HTR-8/SVneo (cell line): Measurements from ENCODE around the gene MEAF6.
"Not testable (repeated sequence)": the region's sequence is repeated elsewhere in the genome, so short reads cannot be mapped to it uniquely, and the experiment has no call there.

Experiments used
- DNase-seq: peaks from one replicate; pipeline ENCODE4 v3.0.0; 2011; ENCODE audit warnings: low spot score, mixed read lengths; ENCODE audit not compliant: insufficient read length
- FAIRE-seq: peaks from 2 replicates; lab custom pipeline; 2011; peaks lifted over from hg19 to GRCh38; lab: Jason Lieb, UNC

The MEAF6 gene

DNA sequence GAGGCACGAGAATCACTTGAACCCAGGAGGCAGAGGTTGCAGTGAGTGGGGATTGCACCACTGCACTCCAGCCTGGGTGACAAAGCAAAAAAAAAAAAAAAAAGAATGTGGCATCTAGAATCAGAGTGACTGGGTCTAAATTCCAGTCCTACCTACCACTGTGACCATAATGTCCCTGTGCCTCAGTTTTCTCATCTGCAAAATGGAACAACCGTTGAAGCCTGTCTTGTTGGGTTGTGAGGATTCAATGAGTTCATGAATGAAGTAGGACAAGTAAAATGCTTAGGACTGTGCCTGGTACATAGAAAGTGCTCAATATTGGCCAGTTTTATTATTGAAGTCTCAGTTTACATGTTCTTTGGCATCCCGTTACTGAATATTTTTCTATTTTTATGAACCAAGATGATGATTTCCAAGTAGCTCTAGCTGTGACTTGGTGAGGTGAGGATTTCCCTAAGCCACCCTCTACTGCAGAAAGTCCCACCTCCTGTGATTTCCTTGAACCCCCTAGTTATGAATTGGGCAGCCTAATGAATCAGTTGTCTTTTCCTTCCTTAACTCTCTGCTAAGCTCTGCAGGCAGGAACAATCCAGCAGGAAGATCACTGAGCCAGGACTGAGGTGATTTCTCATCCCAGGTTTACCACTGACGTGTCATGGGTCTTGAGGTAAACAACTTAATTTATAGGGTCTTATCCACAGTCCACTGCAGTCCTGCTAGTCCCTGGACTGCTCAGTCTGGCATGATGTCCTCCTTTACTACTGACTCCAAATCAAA lies 18.9 kb upstream of the MEAF6 start:
- FAIRE-seq (no peak), DNase-seq (no peak)

DNA sequence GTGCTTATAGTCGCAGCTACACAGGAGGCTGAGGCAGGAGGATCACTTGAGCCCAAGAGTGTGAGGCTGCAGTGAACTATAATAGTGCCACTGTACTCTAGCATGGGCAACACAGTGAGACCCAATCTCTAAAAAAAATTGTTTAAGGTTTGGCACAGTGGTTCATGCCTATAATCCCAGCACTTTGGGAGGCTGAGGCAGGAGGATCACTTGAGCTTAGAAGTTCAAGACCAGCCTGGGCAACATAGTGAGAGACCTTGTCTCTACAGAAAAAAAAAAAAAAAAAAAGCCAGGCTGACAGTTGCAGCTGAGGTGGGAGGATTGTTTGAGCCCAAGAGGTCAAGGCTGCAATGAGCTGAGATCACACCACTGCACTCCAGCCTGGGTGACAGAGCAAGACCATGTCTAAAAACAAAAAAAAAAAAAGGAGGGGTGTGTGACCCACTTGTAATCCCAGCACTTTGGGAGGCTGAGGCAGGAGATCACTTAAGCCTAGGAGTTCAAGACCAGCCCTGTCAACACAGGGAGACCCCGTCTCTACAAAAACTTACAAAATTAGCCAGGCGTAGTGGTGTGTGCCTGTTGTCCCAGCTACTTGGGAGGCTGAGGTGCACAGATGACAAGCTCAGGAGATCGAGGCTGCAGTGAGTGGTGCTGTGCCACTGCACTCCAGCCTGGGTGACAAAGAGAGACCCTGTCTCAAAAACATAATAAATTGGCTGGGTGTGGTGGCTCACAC lies 18.0 kb upstream of the MEAF6 start:
- not testable (repeated sequence) for FAIRE-seq, DNase-seq

DNA sequence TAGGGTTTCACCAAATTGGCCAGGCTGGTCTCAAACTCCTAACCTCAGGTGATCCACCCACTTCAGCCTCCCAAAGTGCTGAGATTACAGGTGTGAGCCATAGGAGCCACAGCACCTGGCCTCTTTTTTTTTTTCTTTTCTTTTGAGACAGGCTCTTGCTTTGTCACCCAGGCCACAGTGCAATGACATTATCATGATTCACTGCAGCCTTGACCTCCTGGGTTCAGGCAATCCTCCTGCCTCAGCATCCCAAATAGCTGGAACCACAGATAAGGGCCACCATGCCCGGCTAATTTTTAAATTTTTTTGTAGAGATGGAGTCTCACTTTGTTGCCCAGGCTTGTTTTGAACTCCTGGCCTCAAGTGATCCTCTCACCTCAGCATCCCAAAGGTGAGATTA lies 15.3 kb upstream of the MEAF6 start:
- DNase-seq, FAIRE-seq: not testable (repeated sequence)

DNA sequence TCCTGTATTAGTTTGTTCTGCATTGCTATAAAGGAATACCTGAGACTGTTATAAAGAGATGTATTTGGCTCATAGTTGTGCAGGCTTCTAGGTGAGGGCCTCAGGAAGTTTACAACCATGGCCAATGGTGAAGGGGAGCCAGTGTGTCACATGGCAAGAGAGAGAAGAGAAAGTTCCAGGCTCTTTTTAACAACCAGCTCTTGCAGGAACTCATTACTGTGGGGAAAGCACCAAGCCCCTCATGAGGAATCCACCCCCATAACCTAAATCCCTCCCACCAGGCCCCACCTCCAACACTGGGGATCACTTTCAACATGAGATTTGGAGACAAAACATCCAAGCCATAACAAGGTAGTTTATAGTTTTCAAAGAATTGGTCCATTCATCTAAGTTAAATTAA lies 5.0 kb upstream of the MEAF6 start:
- FAIRE-seq (no peak), DNase-seq (no peak)

DNA sequence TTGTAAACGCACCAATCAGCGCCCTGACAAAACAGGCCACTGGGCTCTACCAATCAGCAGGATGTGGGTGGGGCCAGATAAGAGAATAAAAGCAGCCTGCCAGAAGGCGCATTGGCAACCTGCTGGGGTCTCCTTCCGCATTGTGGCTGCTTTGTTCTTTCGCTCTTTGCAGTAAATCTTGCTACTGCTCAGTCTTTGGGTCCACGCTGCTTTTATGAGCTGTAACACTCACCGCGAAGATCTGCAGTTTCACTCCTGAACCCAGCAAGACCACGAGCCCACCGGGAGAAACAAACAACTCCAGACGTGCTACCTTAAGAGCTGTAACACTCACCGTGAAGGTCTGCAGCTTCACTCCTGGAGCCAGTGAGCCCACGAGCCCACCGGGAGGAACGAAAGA lies 4.4 kb upstream of the MEAF6 start:
- not testable (repeated sequence) for DNase-seq, FAIRE-seq

DNA sequence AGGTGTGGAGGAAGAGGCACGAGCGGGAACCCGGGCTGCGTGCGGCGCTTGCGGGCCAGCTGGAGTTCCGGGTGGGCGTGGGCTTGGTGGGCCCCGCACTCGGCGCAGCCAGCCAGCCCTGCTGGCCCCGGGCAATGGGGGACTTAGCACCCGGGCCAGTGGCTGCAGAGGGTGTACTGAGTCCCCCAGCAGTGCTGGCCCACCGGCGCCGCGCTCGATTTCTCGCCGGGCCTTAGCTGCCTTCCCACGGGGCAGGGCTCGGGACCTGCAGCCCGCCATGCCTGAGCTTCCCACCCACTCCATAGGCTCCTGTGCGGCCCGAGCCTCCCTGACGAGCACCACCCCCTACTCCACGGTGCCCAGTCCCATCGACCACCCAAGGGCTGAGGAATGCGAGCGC lies 3.7 kb upstream of the MEAF6 start:
- not testable (repeated sequence) for FAIRE-seq, DNase-seq

DNA sequence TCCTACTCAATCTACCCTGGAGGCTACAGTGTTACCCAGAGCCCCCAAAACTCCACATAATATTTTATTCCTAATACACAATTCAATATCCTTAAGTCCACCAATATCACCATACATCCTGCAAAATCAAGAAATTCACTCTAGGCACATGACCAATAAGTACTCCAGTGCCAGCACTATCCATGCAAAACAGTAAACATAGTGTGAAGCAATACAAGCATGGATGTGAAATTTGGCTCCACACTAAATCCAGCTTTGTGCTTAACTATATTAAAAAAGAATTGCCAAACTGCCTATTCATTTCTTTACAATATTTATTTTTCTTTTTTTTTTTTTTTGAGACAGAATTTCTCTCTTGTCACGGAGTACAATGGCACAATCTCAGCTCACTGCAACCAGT lies 3.0 kb upstream of the MEAF6 start:
- DNase-seq: no peak
- no peak for FAIRE-seq

DNA sequence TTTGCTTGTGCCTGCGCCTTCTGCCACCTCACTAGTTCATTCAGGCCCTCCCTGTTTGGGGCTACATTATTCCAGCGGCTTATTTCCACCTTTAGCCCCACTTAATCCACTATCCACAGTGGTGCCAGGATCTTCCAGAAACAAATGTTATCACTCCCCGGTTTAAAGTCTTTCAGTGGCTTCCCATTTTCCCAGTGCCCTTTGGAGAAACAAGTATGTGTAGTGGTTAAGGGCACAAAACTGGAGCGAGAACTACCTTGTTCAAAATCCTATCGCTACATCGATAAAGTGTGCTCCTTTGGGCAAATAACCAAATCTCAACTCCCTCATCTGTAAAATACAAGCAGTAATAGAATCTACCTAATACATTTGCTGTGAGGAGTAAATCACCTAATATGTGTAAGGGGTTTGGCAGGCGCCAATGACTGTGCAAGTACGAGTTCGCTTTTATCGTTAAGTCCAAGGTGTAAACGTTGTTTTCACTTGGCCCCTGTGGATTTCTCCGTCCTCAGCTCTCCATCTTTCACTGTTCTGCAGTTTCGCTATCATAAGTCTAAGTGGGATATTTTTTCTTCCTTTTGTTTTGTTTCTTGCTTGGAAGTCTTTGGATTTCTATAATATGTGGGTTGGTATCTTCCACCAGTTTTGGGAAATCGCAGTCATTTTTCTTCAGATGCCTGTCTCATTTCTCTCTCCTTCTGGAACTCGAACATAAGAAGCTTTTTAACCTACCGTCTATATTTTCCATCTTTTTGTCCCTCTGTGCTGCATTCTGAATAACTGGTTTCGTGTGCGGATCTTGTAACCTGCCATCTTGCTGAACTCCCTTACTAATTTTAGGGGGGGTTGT lies 844 bp upstream of the MEAF6 start:
- FAIRE-seq (no peak), DNase-seq (no peak)

DNA sequence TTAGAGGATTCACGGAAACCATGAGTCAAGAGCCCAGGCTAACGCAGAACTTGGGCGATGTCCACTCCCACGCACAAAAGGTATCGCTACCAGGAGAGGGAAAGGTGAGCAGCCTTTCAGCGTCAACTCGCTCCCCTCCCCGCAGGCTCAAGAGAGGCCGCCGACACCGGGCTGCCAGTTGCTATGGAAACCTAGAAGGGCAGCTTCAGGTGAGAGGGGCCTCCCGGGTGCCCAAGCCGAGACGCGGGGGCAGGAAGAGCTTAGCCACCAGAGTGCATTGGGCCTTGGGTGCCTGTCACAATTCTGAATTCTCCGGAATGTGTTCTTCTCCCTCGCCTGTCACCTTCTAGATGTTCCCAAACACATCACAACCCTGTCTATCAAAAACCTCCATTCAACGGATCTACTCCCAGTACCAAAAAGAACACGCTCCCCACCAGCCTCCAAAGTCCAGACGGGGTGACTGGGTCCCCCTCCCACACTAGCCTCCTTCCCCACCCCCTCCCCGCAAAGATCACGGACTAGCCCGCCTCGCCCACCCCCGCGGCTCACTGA lies 694 bp downstream of the MEAF6 start:
- FAIRE-seq: no peak
- peak; percentile 9 for DNase-seq

DNA sequence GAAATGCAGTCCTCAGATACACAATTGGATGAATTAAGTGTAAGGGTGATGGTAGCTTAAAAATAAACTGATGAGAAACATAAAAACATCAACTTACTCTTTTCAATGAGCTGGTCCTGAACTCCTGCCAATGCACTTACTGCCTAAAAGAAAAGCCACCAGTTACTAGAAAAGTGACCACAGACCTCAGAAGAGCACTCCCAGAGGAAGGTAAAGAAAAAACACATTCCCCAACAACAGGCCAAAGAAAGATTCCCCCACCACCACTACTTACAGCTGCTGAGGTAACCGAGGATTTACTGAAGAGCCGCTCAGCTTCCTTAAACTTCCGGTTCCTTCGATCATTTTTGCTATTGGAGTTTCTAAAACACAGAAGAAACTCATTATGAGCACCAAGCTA lies 5.4 kb downstream of the MEAF6 start:
- no peak for DNase-seq
- no peak for FAIRE-seq

DNA sequence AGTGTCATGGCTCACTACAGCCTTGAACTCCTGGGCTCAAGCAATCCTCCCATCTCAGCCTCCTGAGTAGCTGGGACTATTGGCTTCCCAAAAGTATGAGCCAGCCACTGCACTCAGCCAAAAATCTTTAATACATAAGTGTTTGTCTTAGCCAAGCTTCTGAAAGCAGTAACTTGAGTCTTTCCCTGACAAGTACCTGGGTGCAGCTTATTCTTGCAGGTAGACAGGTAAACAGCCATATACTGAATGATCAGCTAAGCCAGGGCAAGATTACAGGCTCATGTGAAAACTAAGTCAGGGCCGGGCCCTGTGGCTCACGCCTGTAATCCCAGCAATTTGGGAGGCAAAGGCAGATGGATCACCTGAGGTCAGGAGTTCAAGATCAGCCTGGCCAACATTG lies 7.8 kb downstream of the MEAF6 start:
- FAIRE-seq: no peak

DNA sequence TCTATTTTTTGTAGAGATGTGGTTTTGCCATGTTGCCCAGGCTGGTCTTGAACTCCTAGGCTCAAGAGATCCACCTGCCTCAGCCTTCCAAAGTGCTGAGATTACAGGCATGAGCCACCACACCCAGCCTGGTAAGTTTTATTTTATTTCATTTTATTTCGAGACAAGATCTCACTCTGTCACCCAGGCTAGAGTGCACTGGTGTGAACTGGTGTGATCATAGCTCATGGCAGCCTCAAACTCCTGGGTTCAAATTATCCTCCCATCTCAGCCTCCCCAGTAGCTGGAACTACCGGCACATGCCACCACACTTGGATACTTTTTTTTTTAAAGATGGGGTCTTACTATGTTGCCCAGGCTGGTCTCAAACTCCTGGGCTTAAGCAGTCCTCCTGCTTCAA lies 11.8 kb downstream of the MEAF6 start:
- not testable (repeated sequence) for FAIRE-seq, DNase-seq

More for the DNA sequence above, 7.8 kb downstream of the MEAF6 start:
- DNase-seq: no peak

DNA sequence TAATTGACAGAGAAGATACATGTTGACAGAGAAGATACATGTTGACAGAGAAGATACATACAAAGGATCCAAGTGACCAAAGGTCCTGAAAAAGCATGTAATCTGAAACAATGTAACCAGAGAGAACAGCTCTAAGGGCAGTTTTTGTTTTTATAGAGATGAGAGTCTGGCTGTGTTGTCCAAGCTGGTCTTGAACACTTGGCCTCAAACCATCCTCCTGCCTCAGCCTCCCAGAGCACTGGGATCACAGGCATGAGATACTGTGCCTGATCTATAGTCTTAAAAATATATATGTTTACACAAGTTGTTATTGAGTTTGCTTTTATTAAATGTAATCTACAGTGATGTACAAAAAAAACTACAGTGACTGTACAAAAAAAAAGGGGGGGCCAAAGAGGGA lies 12.5 kb downstream of the MEAF6 start:
- FAIRE-seq: no peak
- no peak for DNase-seq

DNA sequence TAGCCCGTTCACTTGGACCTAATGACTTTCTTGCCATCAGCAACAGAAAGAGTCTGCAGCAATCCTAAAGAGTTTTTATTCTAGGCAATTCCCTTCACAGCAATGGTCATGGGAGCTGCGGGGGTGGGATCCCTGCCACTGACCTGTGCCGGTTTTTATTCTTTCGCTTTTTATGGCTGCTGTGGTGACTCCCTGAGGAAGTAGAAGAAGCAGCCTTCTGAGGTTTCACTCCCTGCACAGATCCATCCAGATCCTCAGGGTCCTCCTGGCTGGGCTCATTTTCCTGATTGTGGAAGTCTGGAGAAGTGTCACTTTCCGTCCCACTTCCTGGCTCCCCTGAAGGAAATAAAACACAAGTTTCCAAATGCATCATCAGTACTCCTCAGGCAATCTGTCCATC lies 12.9 kb downstream of the MEAF6 start:
- DNase-seq: no peak
- FAIRE-seq: no peak

DNA sequence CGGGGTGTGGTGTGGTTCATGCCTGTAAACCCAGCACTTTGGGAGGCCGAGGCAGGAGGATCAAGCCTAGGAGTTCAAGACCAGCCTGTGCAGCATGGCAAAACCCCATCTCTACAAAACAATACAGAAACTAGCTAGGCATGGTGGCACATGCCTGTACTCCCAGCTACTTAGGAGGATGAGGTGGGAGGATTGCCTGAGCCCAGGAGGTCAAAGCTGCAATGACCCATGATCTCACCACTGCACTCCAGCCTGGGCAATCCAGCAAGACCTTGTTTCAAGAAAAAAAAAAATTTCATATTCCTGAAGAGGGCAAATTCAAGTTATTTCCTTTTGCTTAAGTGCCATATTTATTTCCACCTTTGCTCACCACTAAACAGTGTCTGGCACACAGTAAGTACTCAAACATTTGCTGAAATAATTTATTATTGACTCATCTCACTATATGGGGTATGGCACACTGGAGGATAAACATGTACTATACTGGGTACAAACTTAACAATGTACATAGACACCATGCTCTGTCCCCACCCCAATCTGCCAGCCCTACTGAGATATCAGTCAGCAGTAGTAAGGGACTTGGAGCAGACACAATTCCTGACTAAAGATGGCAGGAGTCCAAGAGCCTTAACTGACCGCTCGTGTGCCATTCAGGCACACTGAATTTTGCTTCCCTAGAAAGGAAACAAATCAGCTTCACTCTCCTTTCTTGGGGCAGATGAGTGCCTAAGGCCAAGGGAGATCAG lies 15.5 kb downstream of the MEAF6 start:
- FAIRE-seq (no peak), DNase-seq (no peak)

DNA sequence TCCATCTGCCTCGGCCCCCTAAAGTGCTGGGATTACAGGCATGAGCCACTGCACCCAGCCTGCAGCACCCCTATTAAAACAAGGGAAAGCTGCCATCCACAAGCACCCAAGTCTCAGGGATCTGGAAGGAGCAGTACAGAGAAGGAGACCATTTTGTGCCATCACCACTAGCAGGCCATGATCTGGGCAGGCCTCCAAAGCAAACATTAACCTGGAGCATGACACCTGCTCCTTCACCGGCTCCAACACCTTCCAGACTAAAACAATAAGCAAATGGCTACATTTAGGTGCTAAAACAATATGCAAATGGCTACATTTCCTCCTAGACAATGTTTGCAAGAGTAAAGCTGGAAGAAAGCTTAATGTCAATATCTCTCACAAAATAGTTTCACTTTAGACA lies 16.7 kb downstream of the MEAF6 start:
- DNase-seq: no peak
- no peak for FAIRE-seq

DNA sequence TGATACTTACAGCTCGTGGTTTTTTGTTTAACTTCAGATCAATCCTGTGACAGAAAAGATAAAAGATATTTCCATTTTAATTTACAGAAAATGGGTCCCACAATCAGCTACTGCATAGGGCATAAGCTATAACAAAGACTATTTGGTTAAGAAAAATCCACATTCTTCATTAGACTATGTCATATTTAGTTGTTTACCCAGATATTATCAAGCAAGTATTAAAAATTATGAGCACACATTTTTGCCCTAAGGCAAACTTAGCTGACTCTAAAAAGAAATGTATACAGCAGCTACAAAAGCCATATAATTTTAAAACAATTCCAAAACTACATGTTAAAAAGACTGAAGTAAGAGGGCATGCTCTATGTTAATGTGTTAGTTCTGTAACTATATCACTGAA lies 18.7 kb downstream of the MEAF6 start:
- FAIRE-seq (no peak), DNase-seq (no peak)

DNA sequence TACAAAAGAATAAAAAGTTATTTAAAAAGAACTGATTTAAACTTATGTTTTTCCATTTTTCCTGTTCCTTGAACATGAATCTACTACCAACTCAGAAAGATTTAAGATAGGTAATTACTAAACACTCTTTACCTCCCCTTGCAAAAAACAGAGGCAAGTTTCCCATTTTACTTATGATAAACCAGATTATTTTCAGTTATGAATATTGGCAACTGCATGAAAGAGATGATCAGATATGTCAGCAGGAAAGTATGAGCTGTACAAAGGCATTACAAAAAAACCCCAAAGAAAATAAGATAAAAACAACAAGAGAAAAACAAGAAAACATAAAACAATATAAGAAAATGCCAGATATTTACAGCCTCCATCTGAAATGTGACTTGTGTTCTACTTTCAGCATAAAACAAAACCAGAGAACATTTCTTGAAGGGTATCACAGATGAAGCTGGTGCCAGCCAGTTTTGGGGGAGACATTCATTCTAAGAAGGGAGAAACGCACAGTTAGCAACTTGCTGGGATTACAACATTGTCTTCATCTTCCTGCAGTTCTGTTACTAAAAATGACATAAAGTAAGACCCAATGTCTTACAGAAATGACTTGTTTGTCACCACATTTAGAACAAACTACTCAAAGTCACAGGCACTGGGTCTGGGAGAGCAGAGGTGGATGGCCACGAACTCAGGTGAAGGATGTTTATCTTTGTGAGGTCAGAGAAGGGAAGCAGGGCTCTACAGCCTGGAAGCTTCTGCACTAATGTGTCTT lies 21.0 kb downstream of the MEAF6 start:
- no peak for FAIRE-seq
- DNase-seq: no peak

DNA sequence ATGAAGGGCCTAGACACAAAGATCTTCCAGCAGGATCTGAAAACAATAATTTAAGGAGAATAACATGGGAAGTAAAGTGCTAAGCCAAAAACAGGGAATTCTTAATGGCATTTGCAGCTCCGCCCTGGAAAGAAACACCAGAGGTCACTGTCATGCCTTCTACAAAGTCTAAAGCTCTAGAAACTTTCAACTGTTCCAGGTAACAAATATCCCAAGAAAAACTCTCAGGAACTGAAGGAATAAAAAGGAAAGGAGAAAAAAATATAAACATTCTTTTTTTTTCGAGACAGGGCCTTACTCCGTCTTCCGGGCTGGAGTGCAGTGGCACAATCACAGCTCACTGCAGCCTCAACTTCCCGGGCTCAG lies 27.0 kb downstream of the MEAF6 start:
- no peak for DNase-seq
- FAIRE-seq: no peak
